GM19372 (cell line): ENCODE results near the gene MAPK12.

Experiments used
- ATAC-seq: cut with Tn5 transposase; IDR thresholded peaks from one replicate; pipeline ENCODE4 v1.9.1; 2021; ENCODE audit warnings: mild to moderate bottlenecking, low read depth, moderate library complexity; ENCODE audit not compliant: unreplicated experiment

Gene MAPK12

DNA sequence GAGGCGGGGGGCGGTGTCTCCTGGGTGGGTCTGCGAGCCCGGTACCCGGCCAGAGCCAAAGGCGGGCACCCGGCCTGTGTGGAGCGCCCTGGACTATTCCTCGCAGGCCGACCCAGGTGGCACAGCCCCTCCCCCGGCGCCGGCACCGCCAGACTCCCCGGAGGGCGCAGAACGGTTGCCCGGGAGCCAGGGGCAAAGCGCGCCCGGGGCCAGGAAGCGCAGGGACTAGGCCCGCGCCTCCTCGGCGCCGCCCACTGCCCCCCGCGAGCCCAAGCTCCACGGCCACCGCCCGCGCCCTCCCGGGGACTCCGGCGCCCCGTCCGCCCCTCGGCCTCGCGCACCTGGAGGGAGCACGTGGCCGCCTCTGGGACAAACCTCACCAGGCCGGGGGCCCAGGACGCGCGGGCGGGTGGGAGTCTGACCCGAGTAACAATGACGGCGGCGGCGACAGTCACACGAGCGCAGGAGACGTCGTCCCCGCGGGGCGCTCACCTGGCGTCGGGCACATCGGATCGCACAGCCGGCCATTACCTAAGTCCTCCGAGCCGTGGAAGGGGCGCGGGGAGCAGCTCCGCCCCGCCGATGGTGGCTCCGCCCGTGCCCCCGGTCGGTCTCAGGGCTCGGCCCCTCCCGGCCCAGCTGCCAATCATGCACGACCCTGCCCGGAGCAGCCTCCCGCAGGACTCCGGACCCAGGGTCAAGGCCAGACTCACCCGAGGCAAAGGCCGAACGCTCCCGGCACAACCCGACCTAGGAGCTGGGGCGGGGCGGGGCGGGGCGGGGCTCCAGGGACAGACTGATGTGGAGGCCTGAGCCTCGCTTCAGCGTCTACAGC, 38.5 kb upstream of the MAPK12 start:
- no peak for ATAC-seq

DNA sequence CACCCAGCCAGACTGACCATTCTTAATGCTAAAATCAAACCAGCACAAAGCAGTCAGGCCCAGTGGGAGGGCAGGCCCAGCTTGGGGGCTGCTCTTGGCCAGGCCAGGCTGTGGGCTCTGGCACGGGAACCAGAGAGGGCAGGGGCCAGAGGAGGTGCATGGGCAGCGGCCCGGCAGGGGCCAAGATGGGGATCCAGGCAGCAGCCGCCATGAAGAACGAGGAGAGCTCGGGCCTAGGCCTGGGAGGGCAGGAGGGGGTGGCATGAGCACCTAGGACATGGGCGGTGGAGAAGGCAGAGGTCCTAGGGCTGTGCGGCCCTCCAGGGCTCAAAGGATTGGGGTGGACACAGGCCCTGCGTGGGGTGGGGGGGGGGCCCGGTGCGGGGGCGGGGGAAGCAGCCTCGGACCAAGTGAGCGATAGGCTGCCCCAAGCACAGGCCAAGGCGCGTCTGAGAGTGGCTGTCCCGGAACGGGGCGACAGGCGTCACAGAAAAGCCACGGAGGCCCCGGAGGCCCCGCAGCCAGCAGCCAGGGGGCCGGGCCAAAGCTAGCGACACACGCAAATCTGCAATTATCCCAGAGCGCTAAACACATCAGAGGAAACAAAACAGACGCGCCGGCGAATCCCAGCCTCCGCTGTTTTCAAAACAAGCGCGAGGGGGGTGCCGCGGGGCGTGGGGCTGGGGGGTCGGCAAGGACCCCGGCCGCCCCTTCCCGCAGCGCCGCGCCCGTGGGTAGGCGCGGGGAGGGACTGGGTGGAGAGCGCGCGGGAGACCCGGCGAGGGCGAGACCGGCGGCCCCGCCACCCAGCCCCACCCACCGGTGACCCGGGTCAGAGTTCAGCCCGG, 37.7 kb upstream of the MAPK12 start:
- ATAC-seq = no peak

DNA sequence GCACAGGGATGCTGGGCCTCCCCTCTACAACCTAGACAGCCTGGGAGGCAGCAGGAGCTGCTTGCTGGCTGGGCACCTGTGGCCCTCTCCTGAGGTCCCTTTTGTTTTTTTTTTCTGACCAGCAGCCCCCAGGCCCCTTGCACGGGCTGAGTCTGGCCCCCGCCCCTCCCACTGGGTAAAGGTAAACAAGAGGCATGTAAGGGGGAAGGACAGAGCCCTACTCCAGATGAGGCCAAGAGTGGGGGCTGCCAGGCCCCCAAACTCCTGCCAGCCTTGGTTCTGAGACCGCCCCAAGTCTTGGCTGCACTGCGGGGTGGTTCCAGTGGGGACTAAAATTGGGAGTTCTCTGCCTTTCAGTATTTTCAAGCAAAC, 36.8 kb upstream of the MAPK12 start:
- ATAC-seq = no peak

DNA sequence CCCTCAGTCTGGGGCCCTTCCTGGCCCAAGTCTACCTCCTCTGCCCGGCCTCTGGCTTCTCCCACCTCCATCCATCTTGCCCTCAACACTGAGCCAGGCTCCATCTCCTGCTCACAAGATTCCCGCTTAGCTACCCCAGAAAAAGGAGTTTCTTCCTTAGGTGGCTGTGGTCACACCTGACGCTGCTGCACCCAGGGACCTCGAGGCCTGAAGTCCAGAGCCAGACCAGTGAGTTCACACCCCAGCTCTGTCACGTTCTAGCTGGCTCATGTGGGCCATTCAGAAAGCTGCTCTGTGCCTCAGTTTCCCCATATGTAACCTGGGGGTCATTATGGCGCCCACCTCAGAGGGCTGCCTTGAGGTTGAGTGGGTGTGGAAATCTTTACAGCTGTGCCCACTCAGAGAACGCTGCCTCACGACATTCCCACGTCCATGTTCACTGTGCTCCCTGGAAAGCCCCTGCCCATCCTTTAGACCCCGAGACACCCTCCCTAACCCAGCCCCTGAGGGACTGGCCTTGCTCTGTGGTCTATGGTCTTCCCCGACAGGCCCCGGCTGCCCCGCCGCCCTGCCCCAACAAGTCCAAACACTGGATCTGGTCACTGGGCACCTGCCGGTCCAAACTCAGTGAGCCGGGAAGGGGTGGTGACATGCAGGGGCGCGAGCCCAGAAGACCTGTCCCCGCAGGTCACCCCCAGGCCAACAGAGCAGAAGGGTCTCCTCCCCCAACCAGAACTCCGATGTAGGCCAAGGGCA, 36.2 kb upstream of the MAPK12 start:
- ATAC-seq = no peak

GRCh38 chr22:50296658-50297490, 35.4 kb upstream of the MAPK12 start:
- ATAC-seq = no peak

DNA sequence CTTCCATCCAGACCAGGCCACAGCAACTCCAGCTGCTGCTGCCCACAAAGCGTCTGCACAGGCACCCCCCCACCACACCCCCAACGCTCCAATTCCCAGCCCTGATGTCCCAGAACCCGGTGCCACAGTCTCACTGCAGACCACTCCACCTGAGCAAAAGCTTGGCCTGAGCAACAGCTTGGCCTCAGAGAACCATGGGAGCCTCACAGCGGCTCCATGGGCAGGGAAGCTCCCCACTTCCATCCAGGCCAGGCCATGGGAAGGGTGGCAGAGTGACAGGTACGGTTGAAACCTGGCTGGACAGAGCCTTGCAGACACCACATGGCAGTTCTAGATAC, 32.8 kb upstream of the MAPK12 start:
- no peak for ATAC-seq

- ATAC-seq = no peak
Measured at GRCh38 chr22:50293441-50294318, 32.2 kb upstream of the MAPK12 start.

- ATAC-seq = no peak
Measured at GRCh38 chr22:50292643-50293440, 31.4 kb upstream of the MAPK12 start.

GRCh38 chr22:50289942-50290630, 28.6 kb upstream of the MAPK12 start:
- ATAC-seq = no peak

DNA sequence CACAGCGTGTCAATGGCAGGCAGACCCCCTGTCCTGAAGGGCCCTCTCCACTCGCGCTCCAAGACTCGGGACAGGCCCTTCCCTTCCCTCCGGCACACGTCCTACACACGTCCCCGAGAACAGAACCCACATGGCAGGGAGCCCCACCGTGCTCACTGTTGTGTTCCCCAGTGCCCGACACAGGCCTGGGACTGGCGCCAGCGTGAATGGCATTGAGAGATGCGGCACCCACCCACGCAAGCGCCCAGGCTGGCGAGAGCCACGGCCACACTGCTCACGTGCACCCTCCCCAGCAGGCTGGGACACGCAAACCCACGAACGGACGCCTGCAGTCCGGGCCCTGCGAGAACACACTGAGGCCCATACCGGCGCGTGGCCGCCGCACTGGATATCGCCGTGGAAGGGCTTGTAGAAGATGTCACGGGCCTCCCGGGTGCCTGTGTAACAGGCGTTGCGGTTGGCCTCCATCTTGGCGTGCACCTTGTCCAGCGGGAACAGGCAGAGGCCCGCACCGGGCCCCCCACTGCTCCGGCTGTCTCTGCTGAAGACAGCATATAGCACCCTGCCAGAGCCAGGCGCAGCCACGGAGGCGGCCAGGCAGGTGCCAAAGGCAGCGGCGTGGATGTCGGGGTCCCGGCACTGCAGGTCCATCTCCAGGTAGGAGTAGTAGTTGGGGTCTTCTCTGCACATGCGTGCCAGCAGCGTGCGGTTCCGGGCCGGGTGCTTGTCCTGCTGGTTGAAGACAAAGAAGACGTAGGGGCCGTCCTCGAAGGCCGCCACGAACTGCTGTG, 27.9 kb upstream of the MAPK12 start:
- no peak for ATAC-seq

- no peak for ATAC-seq
Measured at GRCh38 chr22:50287731-50288130, 26.2 kb upstream of the MAPK12 start.

DNA sequence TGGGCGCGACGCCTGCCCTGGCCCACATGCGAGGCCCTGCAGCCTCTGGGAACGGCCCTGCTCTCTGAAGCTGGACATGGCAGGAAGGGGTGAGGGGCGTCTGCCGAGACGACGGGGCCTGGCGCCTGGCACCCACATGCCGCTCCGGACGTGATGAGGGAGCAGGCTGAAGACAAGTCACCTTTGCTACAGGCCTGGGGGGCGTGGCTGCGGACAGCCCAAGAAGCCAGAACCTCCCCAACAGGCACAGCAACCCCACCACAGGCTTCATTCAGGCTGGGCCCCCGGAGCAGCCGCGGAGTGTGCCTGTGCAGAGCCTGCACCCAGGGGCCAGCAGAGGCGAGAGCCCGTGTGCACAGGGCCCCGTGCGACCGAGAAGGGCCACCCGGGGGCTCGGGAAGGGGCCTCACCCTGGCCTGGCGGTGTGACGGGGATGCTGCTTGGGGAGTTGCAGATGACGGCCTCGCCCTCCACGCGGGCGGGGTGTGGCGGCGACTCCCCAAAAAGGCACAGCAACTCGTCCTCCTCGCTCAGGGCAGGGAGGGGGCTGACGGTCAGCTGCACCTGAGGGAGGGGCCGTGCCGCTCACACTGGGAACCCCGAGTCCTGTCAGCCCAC, 25.3 kb upstream of the MAPK12 start:
- ATAC-seq = no peak

- no peak for ATAC-seq
Measured at GRCh38 chr22:50286275-50286674, 24.8 kb upstream of the MAPK12 start.

- no peak for ATAC-seq
Measured at GRCh38 chr22:50285568-50286229, 24.2 kb upstream of the MAPK12 start.

- ATAC-seq = no peak
Measured at GRCh38 chr22:50284479-50284878, 23.0 kb upstream of the MAPK12 start.

GRCh38 chr22:50283821-50284220, 22.3 kb upstream of the MAPK12 start:
- no peak for ATAC-seq
